HG02870 (cell line): ENCODE data around the gene TLR5.
A peak's percentile ranks its signal among the peaks of the same experiment; 100 is the strongest.

Experiments
- ATAC-seq: cut with Tn5 transposase; IDR thresholded peaks from one replicate; pipeline ENCODE4 v1.9.1; 2021; ENCODE audit warnings: mild to moderate bottlenecking, moderate library complexity; ENCODE audit not compliant: unreplicated experiment

Gene TLR5

DNA sequence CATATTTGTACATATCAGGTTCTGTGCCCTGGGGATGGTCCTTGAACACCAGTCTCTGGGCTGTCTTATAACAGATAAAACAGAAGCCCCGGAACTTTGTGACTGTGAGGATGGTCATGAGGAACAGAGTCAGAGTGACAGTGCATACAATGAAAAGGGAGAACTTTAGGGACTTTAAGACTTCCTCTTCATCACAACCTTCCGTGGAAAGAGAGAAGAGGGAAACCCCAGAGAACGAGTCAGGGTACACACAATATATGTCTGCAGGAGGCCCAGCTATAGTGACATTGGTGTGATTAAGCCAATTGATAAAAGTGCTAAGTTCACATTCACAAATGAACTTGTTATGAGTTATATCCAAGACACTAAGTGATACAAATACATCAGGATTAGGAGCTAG is 32.1 kb downstream of the TLR5 start:
- ATAC-seq = no peak

GRCh38 chr1:223109581-223110026 is 33.4 kb downstream of the TLR5 start:
- no peak for ATAC-seq

DNA sequence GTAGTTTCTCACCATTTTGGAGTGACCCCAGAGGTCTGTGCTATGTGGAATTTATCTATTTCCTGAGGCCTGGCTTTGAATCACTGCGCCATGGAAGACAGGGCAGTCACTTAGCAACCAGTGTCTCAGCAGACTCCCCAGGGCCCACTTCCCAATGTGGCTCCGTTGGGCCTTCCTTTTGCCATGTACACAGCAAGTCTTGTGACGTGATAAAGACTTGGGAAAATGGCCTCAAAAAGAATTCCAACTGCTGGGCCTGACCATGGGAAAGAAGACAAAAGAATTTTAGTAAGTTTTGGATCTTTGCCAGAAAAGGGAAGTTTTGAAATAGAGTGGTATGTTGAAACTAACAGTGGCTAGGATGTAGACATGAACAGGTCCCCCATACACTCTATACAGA is 36.2 kb downstream of the TLR5 start:
- no peak for ATAC-seq

GRCh38 chr1:223105568-223105967 is 37.5 kb downstream of the TLR5 start:
- ATAC-seq = no peak

DNA sequence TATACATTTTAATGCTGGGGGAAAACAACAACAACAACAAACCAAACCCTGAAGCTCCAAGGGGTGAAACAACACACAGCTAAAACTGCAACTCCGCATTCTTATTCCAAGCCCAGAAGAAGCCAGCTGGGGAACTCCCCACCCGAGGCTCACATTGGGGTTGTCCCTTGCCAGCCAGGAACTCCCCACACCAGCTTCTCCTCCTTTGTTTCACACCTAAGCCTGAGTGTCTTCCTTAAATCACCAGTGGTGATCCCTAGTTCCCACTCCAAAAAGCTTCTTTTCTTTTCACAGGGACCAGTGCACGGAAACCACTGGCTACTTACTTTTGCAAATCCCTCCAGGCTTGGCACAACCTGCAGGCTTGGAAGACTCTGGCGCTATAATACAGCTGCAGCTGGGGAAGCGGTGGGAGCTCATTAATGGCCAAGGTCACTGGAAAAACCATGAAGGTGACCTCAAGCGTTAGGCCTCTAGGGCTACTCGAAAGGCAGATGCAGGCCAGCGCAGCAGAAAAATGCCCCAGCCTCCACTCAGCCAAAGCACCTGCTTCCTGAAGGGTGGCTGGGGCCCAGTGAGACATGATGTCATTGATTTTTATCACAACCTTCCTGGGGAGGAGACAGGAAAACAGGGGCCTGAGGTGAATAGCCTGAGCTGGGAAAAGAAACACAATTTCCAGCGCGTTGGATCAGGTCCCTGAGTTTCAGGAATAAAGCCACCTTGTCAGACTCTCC is 40.1 kb downstream of the TLR5 start:
- no peak for ATAC-seq

- ATAC-seq = no peak
These were observed 45.3 kb downstream of the TLR5 start for GRCh38 chr1:223097713-223098112.

- ATAC-seq = no peak
These were observed 47.2 kb downstream of the TLR5 start for GRCh38 chr1:223095870-223096269.

DNA sequence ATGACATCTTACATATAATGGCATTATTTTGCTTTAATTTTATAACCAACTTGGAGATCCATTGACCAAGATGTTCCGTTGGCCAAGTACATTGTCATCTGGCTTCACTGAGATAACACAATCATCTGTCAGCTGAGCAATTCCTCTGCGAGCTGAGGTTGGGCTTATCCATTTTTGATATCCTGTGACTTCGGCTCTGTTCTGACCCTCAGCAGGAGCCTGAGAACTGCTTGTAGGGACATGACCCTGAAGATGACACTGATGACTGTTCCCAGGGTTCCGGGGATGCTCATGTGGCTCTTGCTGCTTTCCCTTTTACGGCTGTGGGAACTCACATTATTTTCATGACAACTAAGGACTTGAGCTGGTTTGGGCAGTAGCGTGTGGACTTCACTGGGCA is 51.2 kb downstream of the TLR5 start:
- no peak for ATAC-seq

- ATAC-seq = no peak
These were observed 53.8 kb downstream of the TLR5 start for GRCh38 chr1:223089250-223089649.

GRCh38 chr1:223088713-223089240 is 54.3 kb downstream of the TLR5 start:
- no peak for ATAC-seq

- no peak for ATAC-seq
These were observed 55.5 kb downstream of the TLR5 start for GRCh38 chr1:223087291-223088255.

DNA sequence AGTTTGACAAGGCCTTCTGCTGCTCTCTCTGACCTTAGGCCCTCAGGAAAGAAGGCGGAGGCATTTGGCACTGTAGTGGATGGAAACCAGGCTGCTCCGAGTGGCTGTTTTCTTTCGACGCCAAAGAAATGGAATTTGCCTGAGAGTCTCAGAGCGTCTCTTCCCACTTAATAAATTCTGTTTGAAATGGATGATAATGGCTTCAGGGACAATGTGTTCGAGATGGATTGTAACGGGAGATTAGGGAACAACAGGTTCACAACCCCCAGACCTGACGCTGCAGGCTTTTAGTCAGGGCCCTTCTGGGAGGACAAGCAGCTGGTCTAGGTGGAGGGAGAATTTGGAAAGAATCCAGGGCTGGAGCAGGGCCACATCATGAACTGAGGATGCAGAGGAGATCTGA is 58.6 kb downstream of the TLR5 start:
- ATAC-seq = no peak

GRCh38 chr1:223083831-223084230 is 59.2 kb downstream of the TLR5 start:
- ATAC-seq = no peak

- ATAC-seq = no peak
These were observed 60.1 kb downstream of the TLR5 start for GRCh38 chr1:223082914-223083313.

DNA sequence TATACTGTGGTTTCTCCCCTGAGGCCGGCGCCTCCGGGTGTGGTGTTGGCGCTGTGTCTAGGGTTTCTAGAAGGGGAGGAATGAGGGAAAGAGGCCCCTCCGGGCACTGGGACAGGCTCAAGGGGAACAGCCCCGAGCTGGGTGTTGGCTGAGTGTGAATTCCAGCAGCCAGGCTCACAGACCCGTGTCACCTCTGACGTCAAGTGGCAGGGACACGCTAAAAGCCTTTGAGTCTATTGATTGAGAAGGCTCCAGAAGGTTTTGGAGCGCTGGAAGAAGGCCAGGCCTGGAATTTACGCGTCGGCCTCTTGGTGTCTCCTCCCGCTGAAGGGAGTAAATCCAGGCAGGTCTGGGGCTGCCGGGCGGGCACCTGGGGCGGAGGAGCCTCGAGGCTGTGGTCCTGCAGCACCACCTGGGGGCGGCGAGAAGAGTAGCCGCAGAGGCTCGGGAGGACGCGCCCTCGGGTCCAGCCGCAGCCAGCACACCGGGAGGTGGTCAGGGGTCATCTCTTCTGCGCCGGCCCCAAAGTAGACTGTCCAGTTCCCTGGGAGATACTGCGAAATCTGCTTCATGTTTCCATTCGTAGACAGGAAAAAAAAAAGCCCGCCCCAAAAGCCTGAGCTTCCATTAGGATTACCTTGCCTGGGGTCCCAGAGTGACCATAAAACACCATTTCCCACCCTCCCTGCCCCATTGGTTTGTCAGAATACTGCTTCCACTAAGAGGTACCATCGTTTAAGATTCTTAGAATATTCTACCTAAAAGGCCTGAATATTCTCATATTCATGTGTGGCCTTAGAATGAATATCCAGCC is 61.7 kb downstream of the TLR5 start:
- peak; percentile 93 for ATAC-seq

DNA sequence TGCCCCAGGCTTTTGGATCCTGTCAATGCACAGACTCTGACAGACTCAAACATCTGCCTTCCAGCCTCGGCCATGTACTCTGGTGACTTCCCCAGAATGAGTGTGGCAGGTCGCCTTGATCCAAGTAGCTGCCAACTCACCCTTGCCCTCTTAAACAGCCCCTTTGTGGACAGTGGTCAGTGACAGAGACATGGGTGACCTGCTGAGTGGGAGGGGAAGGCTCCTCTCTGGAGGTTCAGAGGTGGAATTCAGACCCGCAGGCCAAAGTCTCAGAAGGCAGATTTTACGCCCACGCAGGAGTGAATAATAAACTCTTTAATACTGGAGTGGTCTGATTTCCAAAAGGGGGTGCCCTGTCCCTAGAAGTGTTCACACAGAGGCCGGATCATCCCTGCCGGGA is 63.5 kb downstream of the TLR5 start:
- no peak for ATAC-seq

DNA sequence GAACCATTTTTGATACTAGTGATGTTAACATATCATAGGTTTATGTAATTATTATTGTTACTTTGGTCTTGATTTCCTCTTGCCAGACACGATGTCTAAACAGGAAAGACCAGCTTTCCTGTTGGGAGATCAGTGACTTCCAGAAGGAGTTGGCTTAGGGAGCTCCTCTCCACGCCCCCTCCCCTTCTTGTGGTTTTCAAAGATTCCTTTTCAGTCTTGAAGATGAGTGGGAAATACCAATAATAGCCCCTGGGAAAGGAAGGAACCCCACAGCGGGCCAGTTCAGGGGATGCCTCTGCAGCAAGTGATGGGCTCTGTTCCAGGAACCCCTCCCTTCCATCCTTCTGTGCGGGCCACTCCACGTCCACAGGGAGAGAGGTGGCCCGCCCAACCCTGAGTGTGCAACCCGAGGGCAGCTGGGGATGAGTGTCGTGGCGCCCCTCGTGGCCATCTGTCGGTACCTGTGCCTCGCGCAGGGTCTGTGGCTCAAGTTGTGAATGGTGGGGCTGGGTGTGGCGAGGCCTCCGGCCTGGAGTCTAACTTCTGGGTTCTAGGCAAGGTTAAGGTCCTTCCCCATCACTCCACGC is 65.7 kb downstream of the TLR5 start:
- ATAC-seq = no peak

DNA sequence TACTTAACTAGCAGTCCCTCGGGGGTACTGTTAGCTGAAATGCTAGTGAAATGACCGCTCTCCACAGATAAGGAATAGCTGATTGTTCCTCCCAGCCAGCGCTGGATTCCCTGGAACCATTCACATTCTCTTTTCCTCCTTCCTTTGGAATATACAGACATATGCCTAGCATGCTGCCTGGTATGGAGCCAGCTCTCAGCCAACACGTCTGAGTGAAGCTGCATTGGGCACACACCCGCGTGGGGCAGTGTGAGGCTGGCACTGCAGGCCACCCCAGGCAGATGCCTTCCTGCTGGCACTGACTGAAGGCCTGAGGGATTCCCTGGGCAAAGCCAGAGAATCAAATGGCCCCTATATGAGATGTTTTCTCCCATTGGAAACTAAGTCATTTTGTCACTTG is 66.7 kb downstream of the TLR5 start:
- no peak for ATAC-seq

DNA sequence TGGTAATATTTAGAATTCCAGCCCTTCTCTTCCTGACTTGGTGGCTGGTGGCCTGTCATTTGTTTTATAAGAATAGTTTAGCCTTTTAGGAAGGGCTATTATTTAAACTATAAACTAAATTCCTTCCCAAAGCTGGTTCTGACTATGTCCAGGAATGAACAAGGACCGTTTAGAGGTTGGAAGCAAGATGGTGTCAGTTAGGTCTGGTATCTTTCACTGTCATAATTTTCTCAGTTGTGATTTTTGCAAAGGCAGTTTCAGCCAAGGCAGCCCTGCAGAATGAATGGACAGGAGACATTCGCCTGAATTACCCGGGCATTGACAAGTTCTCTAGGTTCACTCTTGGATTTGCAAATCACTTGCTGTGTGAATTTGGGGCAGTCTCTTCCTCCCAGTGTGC is 67.2 kb downstream of the TLR5 start:
- no peak for ATAC-seq

- ATAC-seq = no peak
These were observed 68.4 kb downstream of the TLR5 start for GRCh38 chr1:223074445-223075300.
